NCI-H128 (cell line): ENCODE measurements around the gene CBR1.

Source experiments
- DNase-seq: peaks from one replicate; lab custom pipeline; 2025; ENCODE audit not compliant: unreplicated experiment; lab: John Stamatoyannopoulos, UW

The CBR1 gene

DNA sequence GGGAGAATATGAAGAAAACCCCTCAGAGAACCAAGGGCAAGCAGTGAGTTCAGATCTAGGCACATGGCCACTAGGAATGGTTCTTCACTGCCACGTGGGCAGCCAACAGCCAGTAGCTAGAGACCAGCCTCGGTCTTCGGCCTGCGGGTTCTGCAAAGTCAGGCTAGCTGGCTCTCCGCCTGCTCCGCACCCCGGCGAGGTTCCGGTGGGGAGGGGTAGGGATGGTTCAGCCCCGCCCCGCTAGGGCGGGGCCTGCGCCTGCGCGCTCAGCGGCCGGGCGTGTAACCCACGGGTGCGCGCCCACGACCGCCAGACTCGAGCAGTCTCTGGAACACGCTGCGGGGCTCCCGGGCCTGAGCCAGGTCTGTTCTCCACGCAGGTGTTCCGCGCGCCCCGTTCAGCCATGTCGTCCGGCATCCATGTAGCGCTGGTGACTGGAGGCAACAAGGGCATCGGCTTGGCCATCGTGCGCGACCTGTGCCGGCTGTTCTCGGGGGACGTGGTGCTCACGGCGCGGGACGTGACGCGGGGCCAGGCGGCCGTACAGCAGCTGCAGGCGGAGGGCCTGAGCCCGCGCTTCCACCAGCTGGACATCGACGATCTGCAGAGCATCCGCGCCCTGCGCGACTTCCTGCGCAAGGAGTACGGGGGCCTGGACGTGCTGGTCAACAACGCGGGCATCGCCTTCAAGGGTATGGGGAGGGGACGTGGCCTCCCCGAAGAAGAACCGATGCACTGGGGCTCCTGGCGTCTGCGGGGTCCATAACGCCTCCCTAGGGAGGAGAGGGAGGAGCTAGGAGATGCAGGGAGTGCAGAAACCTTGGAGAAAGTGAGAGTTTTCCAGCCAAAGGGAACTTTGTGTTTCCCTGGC lies at the start of gene CBR1:
Gene CBR1, plus strand, starts transcription at position 312 of the 871 bp plus-strand sequence. Its CDS starts 92 bp downstream, at position 404.
- DNase-seq = peak; percentile 58

- no peak for DNase-seq
Measured at GRCh38 chr21:36021251-36021837, 48.5 kb upstream of the CBR1 start.

GRCh38 chr21:36022427-36023091 lies 47.3 kb upstream of the CBR1 start:
- no peak for DNase-seq

DNA sequence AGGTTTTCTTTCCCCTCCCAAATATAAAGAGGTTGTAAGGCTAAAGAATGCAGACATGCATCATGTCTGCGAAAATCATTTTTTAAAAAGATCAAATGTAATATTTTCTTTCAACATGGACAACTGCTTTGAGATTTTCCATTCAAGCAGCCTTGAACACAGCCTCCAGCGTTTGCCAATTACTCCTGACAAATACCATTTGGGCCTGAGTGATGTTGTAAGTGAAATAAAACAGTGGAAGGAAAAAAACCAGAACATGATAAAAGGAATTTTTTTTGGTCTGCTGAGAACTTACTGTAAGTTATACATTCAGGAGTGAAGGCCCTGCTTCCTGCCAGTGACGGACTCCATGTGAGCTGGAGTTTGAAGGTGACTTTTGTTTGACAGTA lies 46.7 kb upstream of the CBR1 start:
- DNase-seq = no peak

DNA sequence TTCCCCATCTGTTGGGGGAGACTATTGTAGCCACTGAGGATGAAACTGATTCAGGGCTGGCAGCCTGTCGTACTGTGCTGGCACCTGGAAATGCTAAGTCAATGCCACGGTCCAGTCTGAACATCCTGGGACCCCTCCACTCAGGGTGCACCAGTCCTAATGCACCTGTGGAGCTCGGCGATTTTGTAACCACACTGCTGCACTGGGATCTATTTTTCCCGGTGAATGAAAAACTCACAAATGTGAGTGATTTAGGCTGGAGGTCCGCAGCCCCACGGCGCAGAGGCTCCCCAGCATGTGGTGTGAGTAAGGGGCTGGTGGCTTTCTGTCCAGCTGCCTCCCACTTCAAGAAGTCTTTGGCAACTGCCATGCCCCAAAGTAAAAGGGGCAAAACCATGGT lies 45.0 kb upstream of the CBR1 start:
- DNase-seq = no peak

- DNase-seq = no peak
Measured at GRCh38 chr21:36027347-36027746, 42.5 kb upstream of the CBR1 start.

DNA sequence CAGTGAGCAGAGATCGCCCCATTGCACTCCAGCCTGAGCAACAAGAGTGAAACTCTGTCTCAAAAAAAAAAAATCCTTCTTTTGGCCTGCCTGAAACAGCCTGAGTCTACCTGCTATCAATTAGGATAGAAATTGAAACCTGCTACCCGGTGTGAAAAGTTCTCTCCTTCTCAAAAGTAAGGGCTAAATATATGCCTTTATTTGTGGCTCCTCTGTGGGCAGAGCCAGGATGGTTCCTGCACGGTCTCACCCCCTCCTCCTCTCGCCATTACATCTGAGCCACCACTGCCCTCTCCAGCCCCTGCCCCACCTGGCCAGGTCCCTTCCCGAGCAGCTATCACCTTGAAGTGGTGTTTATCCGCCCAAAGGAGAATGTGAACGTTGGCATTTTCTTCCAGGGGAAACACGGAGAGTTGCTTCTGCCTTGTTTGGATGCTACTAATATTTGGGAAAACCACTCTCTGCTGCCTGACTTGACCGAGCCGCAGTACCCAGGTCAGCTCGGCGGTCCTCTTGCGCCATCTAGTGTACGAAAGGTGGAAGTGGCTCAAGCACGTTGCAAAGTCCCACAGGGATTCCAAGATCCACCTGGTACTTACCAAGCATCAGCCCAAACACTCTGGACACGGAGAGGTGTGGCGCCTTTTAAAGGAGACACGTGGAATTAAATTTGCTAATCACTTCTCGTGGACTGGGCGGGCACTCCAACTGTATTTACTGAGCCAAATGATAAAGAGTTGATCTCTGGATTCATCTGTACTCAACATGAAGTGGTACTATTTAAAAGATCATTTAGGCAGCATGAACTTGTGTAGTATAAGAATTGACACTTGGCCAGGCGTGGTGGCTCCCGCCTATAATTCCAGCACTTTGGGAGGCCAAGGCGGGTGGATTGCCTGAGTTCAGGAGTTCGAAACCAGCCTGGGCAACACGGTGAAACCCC lies 41.4 kb upstream of the CBR1 start:
- DNase-seq = peak; percentile 74

DNA sequence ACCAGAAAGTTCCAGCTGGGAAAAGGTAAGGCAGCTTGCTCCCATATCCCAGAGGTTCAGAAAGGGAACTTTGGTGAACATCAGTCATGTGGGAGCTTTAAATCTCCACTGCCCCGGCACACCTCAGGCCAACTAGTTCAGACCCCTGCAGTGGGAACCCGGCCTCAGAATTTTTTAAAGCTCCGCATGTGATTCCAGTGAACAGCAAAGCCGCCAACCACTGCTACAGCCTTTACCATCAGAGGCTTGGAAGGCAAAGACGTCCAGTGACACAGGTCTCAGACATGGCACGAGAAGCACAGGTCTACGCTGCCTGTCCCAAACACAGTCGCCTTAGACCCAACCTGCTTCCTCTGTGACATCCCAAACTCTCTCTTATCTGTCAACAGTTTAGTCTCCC lies 40.5 kb upstream of the CBR1 start:
- no peak for DNase-seq

- no peak for DNase-seq
Measured at GRCh38 chr21:36030581-36031189, 39.1 kb upstream of the CBR1 start.

DNA sequence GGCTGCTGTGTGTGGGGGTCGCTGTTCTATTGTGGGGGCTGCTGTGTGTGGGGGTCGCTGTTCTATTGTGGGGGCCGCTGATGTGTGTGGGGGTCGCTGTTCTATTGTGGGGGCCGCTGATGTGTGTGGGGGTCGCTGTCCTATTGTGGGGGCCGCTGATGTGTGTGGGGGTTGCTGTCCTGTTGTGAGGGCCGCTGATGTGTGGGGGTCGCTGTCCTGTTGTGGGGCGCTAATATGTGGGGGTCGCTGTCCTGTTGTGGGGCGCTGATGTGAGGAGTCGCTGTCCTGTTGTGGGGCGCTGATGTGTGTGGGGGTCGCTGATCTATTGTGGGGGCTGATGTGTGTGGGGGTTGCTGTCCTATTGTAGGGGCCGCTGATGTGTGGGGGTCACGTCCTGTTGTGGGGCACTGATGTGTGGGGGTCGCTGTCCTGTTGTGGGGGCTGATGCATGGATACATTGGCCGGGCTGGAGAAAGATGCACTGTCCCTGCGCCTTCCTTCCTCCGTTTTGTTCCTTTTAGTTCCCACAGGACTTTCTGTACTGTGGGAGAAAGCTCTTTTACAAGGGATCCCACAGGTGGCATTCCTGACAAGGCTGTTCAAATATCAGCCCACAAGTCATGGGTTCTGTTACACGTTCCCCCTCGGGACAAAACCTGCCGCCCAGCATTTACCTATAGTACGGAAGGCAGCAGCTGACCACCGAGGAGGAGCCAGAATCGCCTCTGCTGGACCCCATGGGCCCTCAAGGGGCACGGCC lies 37.0 kb upstream of the CBR1 start:
- no peak for DNase-seq

DNA sequence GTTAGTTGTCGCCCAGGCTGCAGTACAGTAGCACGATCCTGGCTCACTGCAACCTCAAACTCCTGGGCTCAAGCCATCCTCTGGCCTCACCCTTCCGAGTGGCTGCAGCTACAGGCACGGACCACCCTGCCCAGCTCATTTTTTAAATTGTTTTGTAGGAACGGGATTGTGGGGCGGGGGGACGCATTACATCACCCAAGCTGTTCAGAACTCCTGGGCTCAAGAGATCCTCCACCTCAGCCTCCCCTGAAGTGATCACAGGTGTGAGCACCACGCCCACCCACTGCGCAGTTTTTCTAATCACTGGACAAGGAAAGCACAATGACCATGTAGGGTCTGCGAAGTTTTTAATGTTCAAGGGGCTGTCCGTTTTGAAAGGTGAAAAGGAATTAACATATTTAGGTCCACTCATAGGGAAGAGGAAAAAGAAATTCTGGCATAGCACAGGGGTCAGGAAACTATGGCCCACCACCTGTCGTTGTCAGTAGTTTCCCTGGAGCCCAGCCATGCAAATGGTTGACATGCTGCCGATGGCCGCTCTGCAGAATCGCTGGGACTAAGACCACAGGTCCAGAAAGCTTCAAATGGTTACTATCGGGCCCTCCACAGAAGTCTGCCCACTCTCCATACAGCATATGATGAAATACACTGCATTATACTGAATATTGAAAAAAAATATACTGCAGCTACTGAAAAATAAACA lies 35.5 kb upstream of the CBR1 start:
- DNase-seq = no peak

- no peak for DNase-seq
Measured at GRCh38 chr21:36035381-36035791, 34.4 kb upstream of the CBR1 start.

- no peak for DNase-seq
Measured at GRCh38 chr21:36038701-36039497, 30.9 kb upstream of the CBR1 start.

DNA sequence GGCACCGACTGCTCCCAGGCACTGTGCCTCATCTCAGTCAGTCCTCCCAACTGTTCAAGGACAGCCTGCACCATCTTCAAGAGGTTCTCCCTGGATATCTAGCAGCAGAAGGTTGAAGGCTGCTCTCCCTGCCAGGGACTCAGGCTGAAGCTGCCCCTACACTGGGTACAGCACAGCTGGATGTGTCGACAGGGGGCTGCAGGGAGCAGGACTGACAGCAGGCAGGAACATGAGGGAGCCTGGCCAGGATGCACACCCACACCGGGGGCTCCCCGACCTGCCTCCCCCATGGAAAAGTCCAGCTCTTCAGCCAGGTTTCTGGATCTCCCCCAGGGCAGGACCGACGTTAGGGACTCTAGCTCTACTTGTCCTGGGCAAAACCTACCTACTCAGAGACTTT lies 30.0 kb upstream of the CBR1 start:
- no peak for DNase-seq

- no peak for DNase-seq
Measured at GRCh38 chr21:36040389-36040788, 29.4 kb upstream of the CBR1 start.

GRCh38 chr21:36041910-36042309 lies 27.9 kb upstream of the CBR1 start:
- DNase-seq = no peak

GRCh38 chr21:36044056-36044455 lies 25.8 kb upstream of the CBR1 start:
- no peak for DNase-seq

DNA sequence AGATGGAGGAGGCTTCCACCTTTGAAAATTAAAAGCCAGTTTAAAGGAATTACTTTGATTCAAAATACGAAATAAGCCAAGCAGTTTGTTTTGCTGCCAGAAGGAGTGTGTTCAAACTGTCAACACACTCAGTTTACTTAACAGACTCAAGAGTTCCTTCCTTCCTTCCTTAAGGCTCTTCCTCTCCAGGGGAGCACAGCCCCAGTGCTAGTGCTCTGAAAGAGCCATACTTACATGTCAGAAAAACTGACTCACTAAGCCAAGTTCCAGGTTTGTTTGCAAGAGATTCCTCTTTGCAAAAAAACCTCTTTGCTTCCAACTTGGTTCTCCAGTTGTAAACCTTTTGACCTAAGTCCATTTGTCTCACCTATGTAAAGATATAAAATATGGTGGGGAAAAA lies 23.8 kb upstream of the CBR1 start:
- no peak for DNase-seq
